ENCODE data around the gene PCGF3. TPM values are rescaled to one million over a fixed set of nuclear protein-coding genes. Genes with fewer than 3 reads are reported as not detected.

The PCGF3 gene
- total RNA-seq, 1 experiment from 2014 or later: 83.9 TPM

- TF ChIP-seq CTCF (conservative IDR thresholded peaks at IDR 0.05; ENCODE audit: low read depth, low read length) (no peak), EZH2 (IDR thresholded peaks at IDR 0.05; ENCODE audit: borderline replicate concordance, low read depth, low read length, poor library complexity, severe bottlenecking) (no peak)
- Histone ChIP-seq H3K4me1 (ENCODE audit: insufficient read depth, low read length, poor library complexity, severe bottlenecking) (no peaks in the 10 kb centered on the region), H3K27me3 (replicated peaks; ENCODE audit: insufficient read depth, low read depth, low read length, poor library complexity) (no peaks in the 10 kb centered on the region), H3K9me3 (ENCODE audit: low read depth, low read length, poor library complexity, severe bottlenecking) (no peaks in the 10 kb centered on the region), H3K4me3 (ENCODE audit: low read depth, low read length, poor library complexity, severe bottlenecking) (no peak overlapping the region), H3K36me3 (ENCODE audit: insufficient read depth, low read length, poor library complexity, severe bottlenecking) (peaks cover 10% of the 10 kb centered on the region), H3K27ac (ENCODE audit: low read depth, low read length, poor library complexity, severe bottlenecking) (no peak overlapping the region)
- intact Hi-C loops (cut with micrococcal nuclease; ENCODE audit: unreplicated experiment): no loop called here
- ChIA-PET POLR2A (ENCODE audit: low non-redundant PET) (no interaction called here), CTCF (no interaction called here)
- DNase-seq (ENCODE audit: low spot score): no peak
- no TSS peak for BruUV-seq (replicated peaks)
These were observed 6.5 kb downstream of the PCGF3 start for GRCh38 chr4:712093-712492.

- no peaks in the 10 kb centered on the region for H3K4me1 ChIP-seq (ENCODE audit: insufficient read depth, low read length, poor library complexity, severe bottlenecking)
- ChIA-PET POLR2A (ENCODE audit: low non-redundant PET) (no interaction called here), CTCF (no interaction called here)
- TF ChIP-seq EZH2 (IDR thresholded peaks at IDR 0.05; ENCODE audit: borderline replicate concordance, low read depth, low read length, poor library complexity, severe bottlenecking): no peak
- TF ChIP-seq CTCF (conservative IDR thresholded peaks at IDR 0.05; ENCODE audit: low read depth, low read length): no peak
- H3K4me3 ChIP-seq (ENCODE audit: low read depth, low read length, poor library complexity, severe bottlenecking): no peak overlapping the region
- intact Hi-C loops (cut with micrococcal nuclease; ENCODE audit: unreplicated experiment): no loop called here
- BruUV-seq (replicated peaks): no TSS peak
- no peaks in the 10 kb centered on the region for H3K27me3 ChIP-seq (replicated peaks; ENCODE audit: insufficient read depth, low read depth, low read length, poor library complexity)
- H3K27ac ChIP-seq (ENCODE audit: low read depth, low read length, poor library complexity, severe bottlenecking): no peak overlapping the region
- no peaks in the 10 kb centered on the region for H3K9me3 ChIP-seq (ENCODE audit: low read depth, low read length, poor library complexity, severe bottlenecking)
- peaks cover 10% of the 10 kb centered on the region for H3K36me3 ChIP-seq (ENCODE audit: insufficient read depth, low read length, poor library complexity, severe bottlenecking)
- DNase-seq (ENCODE audit: low spot score): no peak
These were observed 7.4 kb downstream of the PCGF3 start for GRCh38 chr4:712916-713632.

GRCh38 chr4:714087-714486 lies 8.5 kb downstream of the PCGF3 start:
- intact Hi-C loops (cut with micrococcal nuclease; ENCODE audit: unreplicated experiment): no loop called here
- no peak for DNase-seq (ENCODE audit: low spot score)
- Histone ChIP-seq H3K4me3 (ENCODE audit: low read depth, low read length, poor library complexity, severe bottlenecking) (no peak overlapping the region), H3K27me3 (replicated peaks; ENCODE audit: insufficient read depth, low read depth, low read length, poor library complexity) (no peaks in the 10 kb centered on the region), H3K4me1 (ENCODE audit: insufficient read depth, low read length, poor library complexity, severe bottlenecking) (no peaks in the 10 kb centered on the region), H3K27ac (ENCODE audit: low read depth, low read length, poor library complexity, severe bottlenecking) (no peak overlapping the region), H3K9me3 (ENCODE audit: low read depth, low read length, poor library complexity, severe bottlenecking) (no peaks in the 10 kb centered on the region), H3K36me3 (ENCODE audit: insufficient read depth, low read length, poor library complexity, severe bottlenecking) (peaks cover 2% of the 10 kb centered on the region)
- no peak for TF ChIP-seq CTCF (conservative IDR thresholded peaks at IDR 0.05; ENCODE audit: low read depth, low read length)
- no peak for TF ChIP-seq EZH2 (IDR thresholded peaks at IDR 0.05; ENCODE audit: borderline replicate concordance, low read depth, low read length, poor library complexity, severe bottlenecking)
- ChIA-PET CTCF (no interaction called here), POLR2A (ENCODE audit: low non-redundant PET) (no interaction called here)
- BruUV-seq (replicated peaks): no TSS peak

Measured in A673 (cell line).